Stromal cell of bone marrow (primary cell): ENCODE measurements around the gene ALPI.

Experiments
- DNase-seq: peaks from one replicate; pipeline ENCODE4 v3.0.0-alpha.2; 2012; ENCODE audit warnings: low read depth

ALPI gene

GRCh38 chr2:232463701-232464543 lies 8.0 kb downstream of the ALPI start:
- no peak for DNase-seq

- DNase-seq, result no peak
Observed at GRCh38 chr2:232464544-232464885, 8.6 kb downstream of the ALPI start.

DNA sequence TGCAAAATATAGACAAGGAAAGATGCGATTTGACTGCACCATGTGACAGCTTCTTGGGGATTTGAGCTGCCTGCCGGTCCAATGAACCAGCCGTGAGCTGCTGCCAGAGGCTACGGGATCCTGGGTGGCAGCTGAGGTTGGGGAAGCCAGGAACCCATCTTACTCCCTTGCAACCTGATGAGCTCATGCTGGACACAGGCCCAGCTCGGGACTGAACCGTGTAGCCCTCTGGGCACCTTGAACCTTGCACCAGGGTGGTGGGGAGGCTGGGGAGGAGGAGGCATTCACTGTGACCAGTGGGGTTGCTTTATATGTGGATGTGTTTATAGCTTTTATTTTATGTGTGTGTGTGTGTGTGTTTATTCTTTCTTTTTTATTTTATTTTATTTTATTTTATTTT lies 9.1 kb downstream of the ALPI start:
- no peak for DNase-seq

DNA sequence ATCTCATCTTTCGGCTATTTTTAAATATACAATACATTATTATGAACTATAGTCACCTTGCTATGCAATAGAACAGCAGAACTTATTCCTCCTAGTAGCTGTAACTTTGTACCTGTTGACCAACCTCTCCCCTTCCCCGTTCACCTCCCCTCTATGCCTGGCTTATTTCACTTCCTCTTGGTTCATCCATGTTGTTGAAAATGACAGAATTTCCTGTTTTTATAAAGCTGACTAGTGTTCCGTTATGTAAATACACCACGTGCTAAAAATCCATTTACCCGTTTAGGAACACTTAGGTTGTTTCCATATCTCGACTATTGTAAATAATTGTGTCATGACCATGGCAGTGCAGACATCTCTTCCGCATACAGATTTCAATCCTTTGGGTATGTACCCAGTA lies 10.3 kb downstream of the ALPI start:
- no peak for DNase-seq

- no peak for DNase-seq
Observed at GRCh38 chr2:232473467-232473890, 17.5 kb downstream of the ALPI start.

GRCh38 chr2:232476045-232476444 lies 20.1 kb downstream of the ALPI start:
- DNase-seq, result no peak

DNA sequence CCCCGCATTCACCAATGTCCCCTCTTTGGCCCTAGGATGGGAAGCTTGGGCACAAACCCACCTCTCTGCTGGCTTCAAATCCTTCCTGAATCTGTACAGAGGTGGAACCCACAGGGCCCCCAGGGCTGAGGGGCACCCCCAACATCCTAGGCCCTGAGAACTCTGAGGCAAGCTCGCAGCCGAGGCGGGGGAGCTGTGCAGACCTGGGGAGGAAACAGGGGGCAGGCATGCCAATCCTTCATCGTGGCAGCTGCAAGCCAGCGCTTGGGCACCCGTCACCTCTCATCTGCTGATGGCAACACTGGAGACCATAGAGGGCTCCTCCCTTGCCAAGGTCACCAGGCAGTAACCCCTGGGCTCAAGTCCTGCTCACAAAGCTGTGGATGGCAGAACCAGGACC lies 20.8 kb downstream of the ALPI start:
- DNase-seq, result no peak

DNA sequence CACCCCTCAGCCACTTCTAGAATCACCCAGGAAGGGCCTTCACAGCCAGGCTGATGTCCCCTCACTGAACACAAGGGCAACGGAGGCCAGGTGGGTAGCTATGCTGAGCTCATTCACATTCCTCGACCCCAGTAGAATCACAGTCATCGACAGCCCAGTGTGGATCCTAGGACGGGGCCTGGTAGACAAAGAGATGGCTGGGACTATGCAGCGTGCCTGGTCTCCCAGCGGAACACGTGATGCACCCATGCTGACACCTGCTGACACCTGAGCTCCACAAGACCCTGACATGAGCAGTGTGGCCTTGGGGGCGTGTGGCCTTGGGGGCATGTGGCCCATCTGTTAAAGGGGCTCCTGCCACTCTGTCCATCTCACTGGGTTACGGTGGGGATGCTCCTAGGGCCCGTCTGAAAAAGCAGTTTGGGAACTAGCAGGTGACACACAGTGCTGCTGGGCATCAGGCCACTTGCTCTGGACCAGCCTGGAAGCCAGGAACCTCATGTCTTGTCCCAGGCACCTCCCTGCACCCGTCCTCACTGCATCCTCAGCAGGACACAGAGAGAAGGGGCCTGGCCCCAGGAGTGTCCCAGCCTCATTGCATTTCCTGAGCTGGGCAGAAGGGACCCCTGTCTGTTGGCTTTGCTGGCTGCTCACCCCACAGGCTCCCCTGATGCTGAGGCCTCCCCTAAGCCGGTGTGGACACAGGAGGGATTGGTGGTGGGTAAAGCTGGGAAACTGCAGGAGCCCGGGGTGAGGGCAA lies 22.0 kb downstream of the ALPI start:
- DNase-seq, result no peak

DNA sequence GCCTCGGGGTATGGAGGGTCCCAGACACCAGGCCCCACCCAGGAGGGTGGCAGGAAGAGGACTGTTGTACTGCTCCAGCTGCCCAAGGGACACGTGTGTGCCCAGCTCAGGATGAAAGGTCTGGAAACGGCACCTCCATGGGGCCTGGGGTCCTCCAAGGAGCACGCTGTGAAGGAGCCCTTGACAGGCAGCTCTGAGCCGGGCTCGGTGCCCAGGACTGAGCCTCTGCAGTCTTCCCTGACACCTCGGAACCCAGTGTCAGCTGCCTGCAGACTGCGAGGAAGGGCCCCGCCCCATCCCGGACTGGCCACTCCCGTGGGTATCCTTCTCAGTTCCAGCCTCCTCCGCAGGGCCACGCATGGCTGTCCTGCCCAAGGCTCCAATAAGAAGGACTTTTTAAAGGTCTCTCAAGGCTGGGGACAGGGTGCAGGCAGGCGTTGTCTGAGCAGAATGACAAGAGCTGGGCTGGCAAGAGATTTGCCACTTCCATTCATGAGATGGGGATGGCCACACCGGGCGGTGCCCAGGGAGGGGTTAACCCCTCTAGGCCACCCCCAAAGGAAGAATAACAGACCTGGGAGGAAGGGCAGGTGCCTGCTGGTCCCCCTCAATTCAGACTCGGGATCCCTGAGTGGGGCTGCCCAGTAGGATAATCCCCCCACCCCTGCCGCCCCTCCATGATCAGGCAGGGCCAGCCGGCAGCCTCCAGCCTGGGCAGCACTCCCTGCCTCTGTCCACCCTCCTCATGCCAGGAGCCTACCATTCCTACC lies 22.8 kb downstream of the ALPI start:
- no peak for DNase-seq

DNA sequence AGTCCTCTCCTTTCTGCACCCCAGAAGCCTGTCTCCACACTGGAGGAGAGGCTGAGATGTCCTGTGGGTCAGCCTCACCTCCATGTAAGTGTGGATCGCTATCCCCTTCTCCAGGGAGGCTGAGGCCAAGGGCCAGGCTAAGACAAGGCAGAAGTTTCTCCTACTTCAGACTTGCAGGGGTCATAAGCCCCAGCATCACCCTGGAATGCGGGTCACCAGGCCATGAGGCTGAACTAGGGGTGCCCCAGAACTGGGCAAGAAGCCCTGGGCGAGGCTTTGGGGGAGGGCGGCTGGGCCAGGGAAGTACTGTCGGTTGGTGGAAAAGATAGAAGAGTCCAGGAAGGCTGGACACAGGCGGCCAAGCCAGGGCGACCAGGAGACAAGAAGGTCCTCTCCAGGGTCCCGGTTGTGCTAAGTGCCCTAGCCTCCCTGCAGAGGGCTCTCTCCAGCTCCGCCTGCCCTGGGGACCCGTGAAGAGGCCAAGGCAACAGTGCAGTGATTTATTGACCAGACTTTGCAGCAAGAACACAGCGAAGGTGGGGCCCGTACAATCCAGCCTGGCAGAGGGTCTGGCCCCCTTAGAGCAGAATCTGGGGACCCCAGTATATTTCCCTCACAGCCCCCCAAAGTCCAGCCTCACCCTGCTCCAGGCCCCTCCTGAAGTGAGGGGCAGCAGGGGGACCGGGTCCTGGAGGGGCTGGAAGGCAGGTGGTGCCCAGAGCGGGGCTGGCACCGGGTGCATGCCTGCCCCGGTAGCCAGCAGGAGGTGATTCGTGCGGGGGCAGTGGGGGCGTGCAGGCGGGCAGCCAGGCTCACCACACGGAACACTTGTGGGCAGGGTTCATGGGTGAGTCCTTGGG lies 23.6 kb downstream of the ALPI start:
- no peak for DNase-seq

GRCh38 chr2:232480201-232481190 lies 24.5 kb downstream of the ALPI start:
- no peak for DNase-seq

DNA sequence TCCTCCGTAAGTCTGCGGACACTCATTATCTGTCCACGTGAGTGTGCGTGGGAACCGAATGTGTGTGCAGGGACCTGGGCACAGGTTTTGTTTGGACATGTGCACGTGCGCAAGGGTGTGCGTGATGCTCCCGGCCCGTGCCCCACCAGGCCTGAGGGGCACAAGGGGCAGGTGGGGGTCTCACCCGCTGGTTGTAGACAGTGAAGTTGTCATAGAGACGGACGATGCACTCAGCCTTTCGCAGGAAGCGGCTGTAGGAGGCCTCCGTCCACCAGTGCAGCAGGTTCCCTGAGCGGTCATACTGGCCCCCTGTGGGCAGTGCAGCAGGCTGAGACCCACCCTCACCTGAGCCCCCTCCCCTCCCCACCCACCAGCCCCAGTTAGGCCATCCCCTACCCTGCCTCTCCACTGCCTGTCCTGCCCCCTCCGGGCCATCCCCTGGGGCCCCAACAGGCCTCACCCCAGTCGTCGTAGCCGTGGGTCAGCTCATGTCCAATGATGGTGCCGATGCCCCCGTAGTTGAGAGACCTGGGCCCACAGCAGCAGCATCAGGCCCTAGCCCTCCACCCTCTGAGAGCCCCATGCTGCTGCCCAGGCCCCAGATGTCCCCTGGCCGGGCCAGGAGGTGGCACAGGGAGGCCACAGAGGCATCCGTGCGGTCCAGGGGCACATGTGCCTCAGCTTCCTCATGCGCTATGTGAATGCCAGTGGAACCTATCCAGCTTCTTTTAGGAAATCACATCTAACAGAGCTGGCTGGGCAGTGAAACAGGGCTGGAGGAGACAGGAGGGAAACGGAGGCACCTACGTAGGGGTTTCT lies 25.6 kb downstream of the ALPI start:
- no peak for DNase-seq

DNA sequence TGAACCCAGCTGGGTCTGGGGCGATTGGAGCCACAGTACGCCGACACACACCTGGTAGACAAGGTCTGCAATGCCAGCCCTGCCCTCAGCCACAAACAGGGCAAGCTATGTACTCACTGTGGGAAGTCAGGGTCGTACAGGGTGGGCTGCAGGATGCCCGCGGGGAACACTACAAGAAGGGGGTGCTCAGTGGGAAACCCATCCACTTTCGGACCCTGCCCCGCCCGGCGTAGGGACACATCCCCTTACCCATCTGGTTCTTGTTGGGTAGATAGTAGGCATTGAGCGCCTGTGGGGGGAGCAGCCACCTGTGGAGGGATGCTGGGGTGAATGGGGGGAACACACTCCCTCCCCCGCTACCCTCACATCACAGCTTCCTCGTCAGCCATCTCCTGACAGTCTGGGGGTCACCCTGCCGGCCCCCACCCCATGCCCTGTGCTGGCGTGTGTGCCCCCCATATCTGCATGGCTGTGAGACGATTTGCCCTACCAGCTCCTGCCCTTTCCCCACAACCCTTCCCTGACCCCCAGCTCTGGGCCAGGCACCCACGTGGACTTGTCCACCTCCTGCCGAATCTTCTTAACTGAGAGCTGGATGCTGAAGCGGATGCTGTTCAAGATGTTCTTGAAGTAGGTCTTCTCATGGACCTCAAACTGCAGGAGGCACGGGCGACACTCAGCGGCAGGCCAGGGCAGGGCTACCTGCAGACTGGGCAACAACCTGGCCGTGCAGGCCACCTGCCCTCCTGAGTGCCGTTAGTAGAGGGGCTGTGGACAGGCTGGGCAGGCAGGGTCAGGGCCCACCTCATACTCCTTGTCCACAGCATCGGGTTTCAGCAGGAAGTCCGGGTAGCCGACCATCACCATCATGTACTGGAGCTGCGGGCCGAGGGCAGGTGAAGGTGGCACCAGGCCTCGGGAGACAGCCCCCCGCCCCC lies 26.6 kb downstream of the ALPI start:
- DNase-seq, result no peak

GRCh38 chr2:232483311-232483922 lies 27.5 kb downstream of the ALPI start:
- DNase-seq, result no peak

DNA sequence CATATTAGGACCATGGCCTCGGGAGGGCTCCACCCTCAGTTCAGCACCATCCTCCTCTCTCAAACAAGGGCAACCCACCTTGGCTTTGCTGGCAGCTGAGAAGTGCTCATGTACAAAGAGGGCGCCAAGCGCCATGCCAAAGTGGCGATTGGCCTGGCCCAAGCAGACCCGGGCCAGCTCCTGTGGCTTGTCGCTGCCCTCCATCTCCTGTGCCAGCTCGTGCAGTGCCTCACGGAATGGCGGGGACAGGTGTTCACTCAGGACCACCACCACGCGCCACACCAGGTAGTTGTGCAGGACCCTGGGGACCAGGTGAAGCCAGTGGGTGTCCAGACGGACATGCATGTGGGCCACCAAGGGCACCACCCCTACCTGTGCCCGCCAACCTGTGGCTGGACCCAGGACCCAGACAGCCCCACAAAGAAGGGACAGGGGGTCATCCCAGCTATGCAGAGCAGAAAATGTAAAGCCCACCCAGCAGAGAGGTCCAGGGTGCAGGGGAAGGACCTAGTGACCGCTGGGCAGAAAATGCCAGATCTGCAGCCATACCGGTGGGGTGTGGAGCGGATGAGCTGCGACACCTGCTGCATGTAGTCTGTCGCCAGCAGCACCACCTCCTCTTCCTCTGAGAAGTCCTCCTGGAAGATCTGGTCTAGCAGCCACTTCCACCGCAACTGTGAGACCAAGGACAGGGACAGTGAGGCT lies 28.1 kb downstream of the ALPI start:
- DNase-seq, result no peak

- DNase-seq, result no peak
Observed at GRCh38 chr2:232484628-232485347, 28.8 kb downstream of the ALPI start.

GRCh38 chr2:232485348-232485756 lies 29.4 kb downstream of the ALPI start:
- no peak for DNase-seq
